GM12874 (cell line): ENCODE measurements around the gene HOMER3.

Source experiments
- TF ChIP-seq, protein P1 (sequence below): IDR thresholded peaks from 2 replicates; pipeline ENCODE4 v1.5.1; 2011; ENCODE audit warnings: low read depth, mild to moderate bottlenecking, control low read depth, low read length, moderate library complexity; ENCODE audit not compliant: insufficient read depth

HOMER3 gene

DNA sequence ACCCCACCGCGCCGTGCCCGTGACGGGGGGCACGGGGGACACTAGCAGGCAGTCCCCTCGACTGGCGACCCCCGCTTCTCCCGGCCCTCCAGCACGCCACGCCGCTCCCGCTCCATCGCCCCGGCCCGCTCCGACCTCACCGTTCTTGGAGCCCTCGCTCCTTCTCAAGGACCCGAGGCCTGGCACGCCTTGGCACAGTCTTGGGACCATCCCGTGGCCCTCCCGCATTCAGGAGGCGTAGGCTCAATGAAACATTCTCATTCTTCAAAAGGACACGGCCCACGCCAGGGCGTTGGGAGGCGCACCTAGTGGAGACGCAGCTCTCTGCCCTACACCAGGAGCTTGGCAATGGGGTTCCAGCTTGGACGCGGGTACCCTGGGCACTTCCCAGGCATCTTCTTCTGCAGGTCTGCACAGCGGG lies 44.6 kb downstream of the HOMER3 start:
- TF ChIP-seq, protein P1, sequence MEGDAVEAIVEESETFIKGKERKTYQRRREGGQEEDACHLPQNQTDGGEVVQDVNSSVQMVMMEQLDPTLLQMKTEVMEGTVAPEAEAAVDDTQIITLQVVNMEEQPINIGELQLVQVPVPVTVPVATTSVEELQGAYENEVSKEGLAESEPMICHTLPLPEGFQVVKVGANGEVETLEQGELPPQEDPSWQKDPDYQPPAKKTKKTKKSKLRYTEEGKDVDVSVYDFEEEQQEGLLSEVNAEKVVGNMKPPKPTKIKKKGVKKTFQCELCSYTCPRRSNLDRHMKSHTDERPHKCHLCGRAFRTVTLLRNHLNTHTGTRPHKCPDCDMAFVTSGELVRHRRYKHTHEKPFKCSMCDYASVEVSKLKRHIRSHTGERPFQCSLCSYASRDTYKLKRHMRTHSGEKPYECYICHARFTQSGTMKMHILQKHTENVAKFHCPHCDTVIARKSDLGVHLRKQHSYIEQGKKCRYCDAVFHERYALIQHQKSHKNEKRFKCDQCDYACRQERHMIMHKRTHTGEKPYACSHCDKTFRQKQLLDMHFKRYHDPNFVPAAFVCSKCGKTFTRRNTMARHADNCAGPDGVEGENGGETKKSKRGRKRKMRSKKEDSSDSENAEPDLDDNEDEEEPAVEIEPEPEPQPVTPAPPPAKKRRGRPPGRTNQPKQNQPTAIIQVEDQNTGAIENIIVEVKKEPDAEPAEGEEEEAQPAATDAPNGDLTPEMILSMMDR, result no peak

DNA sequence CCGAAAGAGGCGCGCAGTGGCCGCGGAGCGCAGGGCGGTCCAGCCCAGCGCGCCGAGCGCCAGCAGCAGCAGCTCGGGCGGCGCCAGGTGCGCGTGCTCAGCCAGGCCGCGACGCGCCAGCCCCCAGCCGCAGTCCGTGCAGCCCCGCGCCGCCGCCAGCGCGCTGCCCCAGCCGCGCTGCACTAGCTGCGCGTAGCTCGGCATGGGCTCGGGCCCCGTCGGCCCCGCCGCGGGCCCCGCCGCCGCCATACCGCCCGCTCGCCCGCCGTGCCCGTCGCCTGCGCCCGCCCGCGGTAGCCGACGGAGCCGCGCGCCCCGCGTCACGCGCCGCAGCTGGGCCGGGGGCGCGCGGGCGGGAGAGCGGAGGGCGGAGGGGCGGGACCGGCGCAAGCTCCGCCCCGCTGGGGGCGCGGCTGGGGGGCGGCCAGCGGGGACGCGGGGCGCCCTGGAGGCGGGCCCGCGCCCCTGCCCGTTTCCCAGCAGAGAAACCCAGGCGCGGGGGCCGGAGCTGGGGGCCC lies 45.1 kb downstream of the HOMER3 start, which contains the start of gene CERS1:
Gene CERS1 (minus strand): TSS at position 335 of the 518 bp plus-strand sequence. CDS start 86 bp downstream, at position 249.
- TF ChIP-seq, protein P1, result no peak

DNA sequence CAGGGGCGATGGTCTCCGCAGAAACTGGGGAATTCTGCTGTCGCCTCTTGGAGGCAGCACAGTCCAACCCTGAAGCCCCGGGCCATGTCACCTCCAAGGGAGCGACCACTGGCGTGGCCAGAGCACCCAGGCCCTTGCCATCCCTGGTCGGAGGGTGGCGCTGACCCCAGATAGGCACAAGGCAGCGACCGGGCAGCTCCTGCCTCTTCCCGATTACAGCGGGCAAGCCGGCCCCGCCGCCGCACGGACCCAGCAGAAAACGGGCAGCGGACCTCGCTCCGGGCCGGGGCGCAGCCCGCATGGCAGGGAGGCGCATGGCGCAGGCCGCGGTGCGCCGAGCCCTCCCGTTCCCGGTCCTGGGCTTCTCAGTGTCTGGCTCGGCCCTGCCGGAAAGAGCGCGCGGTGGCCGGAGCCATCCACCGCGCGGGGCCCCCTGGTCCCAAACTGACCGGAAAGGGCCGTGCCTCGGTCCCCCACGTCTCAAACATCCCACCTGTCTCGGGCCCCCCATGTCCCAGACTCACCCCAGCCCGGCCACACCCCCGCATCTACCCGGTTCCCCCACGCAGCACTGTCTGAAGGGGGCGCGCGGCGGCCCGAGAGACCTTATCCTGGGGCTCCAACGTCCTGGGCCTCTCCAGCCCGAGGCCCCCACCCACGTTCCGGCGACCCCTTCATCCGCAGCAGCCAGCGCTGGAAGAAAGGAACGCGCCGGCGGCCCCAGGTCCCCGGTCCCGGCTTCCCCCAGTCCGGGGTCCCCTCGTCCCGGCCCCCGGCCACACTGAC lies 45.8 kb downstream of the HOMER3 start:
- TF ChIP-seq, protein P1, result peak; percentile 45

DNA sequence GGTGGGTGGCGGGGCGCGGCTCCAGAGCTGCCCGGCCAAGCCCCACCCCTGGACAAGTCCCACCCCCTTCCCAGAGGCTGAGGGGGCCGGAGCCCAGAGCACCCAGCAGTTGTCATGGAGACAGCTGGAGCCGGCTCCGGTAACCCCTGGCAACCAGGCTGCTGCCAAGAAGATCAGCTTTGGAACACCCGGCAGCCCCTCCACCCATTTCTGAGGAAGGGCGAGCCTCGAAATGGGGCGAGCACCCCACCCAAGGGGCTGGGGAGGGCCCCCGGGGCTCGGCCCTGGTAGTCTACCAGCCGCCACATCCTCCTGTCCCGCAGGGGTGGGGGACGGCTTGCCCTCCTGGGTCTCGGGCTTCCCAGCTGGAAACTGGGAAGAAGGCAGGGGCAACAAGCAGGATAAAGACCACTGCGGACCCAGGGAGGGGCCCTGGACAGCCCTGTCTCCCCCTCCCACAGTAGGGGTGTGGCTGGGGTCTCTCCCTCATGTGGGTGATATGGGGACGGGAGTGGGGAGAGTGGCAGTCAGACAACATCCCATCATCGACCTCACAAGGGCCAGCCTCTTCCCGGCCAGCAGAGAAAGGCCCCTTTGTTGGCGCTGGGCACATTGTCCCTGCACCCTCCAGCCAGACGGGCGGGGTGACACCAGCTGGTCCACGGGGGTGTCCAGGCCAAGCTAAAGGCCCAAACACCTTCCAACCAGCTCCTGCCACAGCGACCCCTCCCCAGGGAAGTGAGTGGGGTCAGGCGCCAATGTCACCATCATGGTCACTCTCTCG lies 46.6 kb downstream of the HOMER3 start:
- TF ChIP-seq, protein P1, result no peak

DNA sequence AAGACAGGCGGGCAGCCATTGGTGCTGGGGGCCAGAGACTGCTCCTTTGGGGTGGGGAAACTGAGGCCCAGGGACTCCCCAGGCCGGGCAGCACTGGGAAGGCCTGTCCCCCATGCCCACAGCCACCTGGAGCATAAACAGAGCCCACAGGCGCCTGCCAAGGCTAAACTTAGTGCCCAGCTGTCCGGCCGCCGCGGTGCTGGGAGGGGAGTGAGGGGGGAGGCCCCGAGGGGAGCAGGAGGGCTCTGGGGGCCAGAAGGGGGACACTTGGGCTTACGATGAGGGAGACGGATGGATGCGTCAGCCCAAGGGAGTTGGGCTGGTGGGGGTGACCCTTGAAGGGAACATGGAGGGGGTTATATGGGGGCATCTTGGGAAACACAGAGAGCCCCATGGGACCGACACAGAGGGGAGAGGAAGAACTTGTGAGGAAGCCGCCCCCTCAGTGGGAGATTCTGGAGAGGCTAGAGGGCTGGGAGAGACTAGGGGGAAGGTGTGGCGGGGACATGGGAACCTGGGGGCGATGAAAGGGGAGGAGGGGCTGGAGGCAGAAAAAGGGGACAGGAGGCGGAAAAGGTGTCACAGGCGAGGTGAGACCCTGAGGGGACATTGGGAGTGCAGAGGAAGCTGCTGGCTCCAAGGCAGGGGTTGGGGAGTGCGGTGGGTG lies 47.3 kb downstream of the HOMER3 start:
- TF ChIP-seq, protein P1, result no peak

DNA sequence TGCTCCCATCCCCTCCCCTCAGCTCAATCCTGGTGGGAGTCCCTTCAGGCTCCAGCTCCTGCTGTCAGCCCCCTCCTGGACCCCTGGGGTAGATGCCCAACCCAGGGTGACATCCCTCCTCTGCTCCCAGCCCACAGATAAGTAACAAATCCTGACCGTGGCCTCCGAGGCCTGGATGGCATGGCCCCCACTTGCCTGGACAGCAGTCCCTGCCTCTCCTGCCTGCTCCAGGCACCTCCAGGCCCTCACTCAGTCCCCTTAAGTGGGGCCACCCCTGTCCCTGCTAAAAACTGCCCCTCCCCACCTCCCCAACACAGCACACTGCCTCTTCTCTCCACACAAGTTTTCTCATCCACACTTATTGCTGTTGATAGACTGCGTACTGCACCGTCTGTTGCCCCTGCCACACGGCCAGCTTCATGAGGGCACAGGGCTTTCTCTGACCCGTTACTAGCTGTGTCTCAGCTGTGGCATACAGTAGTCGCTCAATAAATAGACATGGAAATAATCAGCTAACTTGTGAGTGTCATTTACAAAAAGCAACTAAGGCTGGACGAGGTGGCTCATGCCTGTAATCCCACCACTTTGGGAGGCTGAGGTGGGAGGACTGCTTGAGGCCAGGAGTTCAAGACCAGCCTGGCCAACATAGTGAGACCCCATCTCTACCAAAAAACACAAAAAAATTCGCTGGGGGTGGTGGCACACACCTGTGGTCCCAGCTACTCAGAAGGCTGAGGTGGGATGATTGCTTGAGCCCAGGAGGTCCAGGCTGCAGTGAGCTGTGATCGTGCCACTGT lies 50.9 kb downstream of the HOMER3 start:
- TF ChIP-seq, protein P1, result no peak
